ENCODE results near the gene UBE2N. TPM values are rescaled to one million over a fixed set of nuclear protein-coding genes. Genes with fewer than 3 reads are reported as not detected.
A peak's percentile ranks its signal among the peaks of the same experiment; 100 is the strongest.
"Not testable (repeated sequence)": the region's sequence is repeated elsewhere in the genome, so short reads cannot be mapped to it uniquely, and the experiment has no call there.

The UBE2N gene
- total RNA-seq, 1 experiment from 2014 or later, result 210 TPM

DNA sequence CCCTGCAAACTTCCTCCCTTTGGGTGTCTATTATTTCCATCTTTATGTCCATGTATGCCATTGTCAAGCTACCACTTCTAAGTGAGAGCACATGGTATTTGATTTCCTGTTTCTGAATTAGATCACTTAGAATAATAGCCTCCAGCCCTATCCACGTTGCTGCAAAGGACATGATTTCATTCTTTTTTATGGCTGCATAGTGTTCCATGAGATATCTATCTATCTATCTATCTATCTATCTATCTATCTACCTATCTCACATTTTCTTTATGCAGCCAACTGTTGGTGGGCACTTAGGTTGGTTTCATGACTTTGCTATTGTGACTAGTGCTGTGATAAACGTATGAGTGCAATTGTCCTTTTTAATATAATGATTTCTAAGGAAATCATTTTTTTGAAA lies 14.3 kb upstream of the UBE2N start:
- Histone ChIP-seq H3K36me3 (no peaks in the 10 kb centered on the region), H3K4me3 (no peak overlapping the region), H3K27me3 (no peaks in the 10 kb centered on the region), H3K9me3 (replicated peaks) (no peaks in the 10 kb centered on the region), H3K4me1 (no peaks in the 10 kb centered on the region), H3K27ac (no peak overlapping the region)
- no peak for DNase-seq

DNA sequence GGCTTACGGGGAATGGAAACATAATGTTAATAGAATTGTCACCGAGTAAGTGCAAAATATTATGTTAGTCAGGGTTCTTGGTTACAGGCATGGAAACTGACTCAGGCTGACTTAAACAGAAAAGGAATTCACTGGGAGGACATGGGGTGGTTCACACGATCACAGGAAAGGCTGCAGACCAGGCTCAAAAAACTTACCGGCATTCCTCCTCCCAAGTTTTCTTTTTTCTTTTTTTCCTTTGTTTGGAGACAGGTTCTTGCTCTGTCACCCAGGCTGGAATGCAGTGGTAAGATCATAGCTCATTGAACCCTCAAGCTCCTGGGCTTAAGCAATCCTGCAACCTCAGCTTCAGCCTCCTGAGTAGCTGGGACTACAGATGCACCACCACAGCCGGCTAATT lies 11.9 kb upstream of the UBE2N start:
- DNase-seq, result no peak
- no peaks in the 10 kb centered on the region for H3K27me3 ChIP-seq
- H3K4me1 ChIP-seq, result no peaks in the 10 kb centered on the region
- no peak overlapping the region for H3K4me3 ChIP-seq
- H3K27ac ChIP-seq, result no peak overlapping the region
- no peaks in the 10 kb centered on the region for H3K36me3 ChIP-seq
- no peaks in the 10 kb centered on the region for H3K9me3 ChIP-seq (replicated peaks)

DNA sequence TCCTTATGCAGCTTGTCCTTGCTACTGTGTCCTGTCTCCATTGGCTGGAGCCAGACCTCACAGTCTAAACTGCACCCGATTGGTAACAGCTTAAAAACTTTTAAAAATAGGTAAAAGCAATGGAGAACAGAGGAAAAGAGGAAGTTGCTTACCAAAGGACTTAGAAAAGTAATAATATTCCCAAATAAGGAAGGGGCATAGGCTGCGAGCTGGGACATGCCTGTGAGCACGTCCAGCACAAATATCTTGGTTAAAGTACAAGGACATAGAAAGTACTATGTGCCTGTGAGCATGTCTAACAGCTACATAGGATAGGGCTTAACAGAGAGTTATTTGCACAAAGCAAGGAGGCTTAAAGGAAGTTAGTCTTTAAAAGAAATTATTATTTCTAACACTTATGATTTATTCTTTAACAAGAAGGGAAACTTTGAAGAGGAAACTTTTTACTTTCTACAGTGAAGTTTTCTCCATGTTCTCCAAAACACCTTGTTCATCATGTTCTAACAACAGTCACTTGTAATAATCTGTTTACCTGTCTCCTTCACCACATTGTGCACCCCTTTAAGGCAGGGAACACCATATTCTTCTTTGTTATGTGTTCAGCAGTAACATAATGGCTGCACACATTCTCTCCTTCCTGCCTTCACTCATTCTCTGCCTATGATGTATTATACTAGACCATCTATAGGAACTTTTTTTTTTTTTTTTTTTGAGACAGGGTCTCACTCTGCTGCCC lies 9.8 kb upstream of the UBE2N start:
- Histone ChIP-seq H3K4me1 (no peaks in the 10 kb centered on the region), H3K27me3 (no peaks in the 10 kb centered on the region), H3K36me3 (no peaks in the 10 kb centered on the region), H3K4me3 (no peak overlapping the region), H3K27ac (no peak overlapping the region), H3K9me3 (replicated peaks) (no peaks in the 10 kb centered on the region)
- no peak for DNase-seq

DNA sequence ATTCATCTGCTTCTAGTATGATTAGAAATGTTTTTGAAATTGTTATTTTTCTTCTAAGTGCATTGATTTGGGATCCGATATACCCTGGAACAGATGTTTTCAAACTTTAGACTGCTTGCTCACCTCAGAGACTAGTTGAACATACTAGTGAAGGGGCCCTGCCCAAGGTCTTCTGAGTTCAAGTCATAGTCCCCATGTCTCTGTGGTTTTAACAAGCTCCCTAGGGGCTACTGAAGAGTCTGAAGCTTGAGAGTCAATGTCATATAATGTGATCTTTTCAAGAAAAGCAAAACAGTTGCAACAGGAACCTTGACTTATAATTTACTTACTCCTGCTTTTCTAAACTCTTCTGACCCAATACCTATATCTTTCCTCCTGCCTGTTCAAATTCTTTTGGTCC lies 7.5 kb upstream of the UBE2N start:
- no peak overlapping the region for H3K27ac ChIP-seq
- no peaks in the 10 kb centered on the region for H3K4me1 ChIP-seq
- H3K4me3 ChIP-seq, result no peak overlapping the region
- H3K9me3 ChIP-seq (replicated peaks), result no peaks in the 10 kb centered on the region
- no peaks in the 10 kb centered on the region for H3K36me3 ChIP-seq
- no peak for DNase-seq
- H3K27me3 ChIP-seq, result no peaks in the 10 kb centered on the region

DNA sequence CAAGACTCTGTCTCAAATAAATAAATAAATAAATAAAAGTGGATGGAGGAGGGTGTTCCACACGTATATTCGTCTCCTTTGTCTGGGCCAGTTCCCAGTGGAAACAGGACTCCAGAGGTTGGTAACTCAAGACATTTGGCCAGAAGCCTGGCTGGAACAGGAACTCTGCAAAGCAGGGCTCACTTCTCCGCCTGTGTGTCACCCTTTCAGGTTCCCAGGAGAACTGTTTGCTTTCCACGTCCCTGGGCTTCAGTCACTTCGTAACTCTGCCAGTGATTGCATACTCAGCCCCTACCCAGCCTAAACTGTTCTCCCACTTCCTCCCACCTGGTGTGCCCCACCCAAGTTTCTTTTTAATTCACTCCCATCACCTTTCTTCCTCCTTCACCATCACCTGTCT lies 7.0 kb upstream of the UBE2N start:
- Histone ChIP-seq H3K4me3 (no peak overlapping the region), H3K27ac (no peak overlapping the region), H3K27me3 (no peaks in the 10 kb centered on the region), H3K36me3 (no peaks in the 10 kb centered on the region), H3K4me1 (no peaks in the 10 kb centered on the region), H3K9me3 (replicated peaks) (no peaks in the 10 kb centered on the region)
- DNase-seq, result peak in 1 of 2 experiments; percentile 6

DNA sequence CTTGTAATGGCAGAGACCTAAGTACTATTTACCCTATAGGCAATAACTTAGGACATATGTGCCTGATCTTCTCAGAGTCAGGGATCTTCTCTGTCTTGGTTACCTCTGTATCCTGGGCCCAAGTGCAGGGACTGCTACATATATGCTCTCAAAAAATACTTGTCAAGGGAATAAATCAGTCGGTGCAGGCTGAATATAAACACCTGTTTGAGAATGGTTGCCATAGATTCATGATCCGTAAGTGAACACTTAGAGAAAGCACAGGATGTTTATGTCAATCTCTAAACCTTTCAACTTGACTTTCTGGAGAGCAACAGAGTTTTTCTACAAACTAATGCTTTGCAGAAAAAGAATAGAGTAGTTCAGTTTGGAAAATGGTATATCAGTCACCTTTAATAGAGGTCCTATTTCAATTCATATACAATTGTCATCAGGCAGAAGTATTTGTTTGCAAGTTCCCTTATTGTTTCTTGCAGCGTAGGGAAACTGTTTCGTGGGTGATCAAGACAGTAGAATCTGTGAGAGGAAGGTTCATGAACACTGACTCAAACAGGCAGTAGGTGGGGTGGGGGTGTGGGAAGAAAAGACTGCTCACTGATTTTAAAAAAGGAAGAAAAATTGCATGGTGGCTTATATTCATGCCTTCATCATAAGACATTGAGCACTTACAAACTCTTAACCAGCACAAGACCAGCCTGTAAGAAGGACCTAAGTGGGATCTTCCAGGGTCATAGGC lies 6.0 kb upstream of the UBE2N start:
- Histone ChIP-seq H3K27me3 (no peaks in the 10 kb centered on the region), H3K9me3 (replicated peaks) (no peaks in the 10 kb centered on the region), H3K27ac (no peak overlapping the region), H3K36me3 (no peaks in the 10 kb centered on the region), H3K4me1 (peaks cover 3% of the 10 kb centered on the region; the same call in 1 of the 2 replicates), H3K4me3 (no peak overlapping the region)
- DNase-seq, result no peak

DNA sequence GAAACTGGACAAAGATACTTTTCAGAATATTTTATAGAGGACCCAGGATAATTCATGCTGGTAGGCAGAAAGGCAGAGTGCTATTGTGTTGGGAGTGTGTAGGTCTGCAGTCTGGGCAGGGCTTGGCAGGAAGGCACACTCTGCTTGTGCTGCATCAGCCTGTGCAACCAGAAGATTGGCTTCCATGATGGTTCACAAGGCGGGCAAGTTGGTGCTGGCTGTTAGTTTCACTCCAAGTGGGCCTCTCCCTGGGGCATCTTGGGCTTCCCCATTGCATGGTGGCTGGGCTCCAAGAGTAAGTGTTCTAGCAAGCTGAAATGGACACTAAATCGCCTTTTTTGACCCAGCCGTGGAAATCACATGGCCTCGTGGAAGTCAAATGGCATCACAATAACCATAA lies 1.8 kb upstream of the UBE2N start:
- H3K27ac ChIP-seq, result no peak overlapping the region
- H3K9me3 ChIP-seq (replicated peaks), result no peaks in the 10 kb centered on the region; the same call in 1 of the 2 replicates
- peaks cover 9% of the 10 kb centered on the region for H3K4me1 ChIP-seq
- no peak overlapping the region for H3K4me3 ChIP-seq
- no peaks in the 10 kb centered on the region for H3K36me3 ChIP-seq
- no peak for DNase-seq
- H3K27me3 ChIP-seq, result no peaks in the 10 kb centered on the region

DNA sequence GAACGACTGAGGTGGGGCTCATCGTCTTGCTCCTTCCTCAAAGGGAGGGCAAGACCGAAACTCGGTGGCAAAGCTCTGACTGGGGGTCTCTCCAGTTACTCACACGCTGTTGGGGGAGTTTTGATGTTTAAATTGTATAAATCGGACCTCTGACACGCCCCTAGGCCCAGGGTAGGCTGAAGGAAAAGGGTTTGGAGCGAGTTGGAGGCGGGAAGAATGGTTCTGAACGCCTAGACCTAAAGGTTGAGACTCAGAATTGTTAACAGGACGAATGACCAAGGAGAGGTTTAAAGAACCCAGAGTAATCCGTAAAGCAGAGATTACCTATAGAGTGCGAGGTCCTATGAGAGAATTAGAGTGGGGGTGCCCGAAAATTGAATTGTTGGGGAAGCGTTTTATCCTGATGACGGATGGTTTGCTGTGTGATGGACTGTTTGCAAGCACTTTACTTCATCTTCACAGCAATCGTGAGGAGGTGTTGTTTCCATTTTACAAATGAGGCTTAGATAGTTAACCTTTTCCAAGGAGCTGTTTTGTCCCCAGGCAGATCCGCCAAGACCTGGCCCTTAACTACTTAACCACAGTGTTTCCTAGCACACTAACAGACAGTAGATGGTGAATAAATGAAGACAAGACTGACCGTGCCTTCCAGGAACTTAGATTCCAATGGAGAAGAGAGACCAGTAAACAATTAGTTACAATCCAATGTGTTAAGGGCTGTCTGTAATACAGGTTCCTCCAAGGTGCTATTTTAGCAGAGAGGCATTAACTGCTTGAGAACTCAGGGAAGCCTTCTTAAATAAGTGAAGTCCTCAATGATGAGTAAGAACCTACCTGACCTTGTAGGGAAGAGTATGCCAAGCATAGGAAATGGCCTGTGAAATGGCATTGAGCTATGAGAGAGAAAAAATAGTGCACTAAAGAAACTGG lies 929 bp upstream of the UBE2N start:
- peak in 1 of 2 experiments; percentile 13 for DNase-seq
- H3K9me3 ChIP-seq (replicated peaks), result no peaks in the 10 kb centered on the region; the same call in 1 of the 2 replicates
- peak overlapping the region; percentile 98 for H3K4me3 ChIP-seq
- peaks cover 9% of the 10 kb centered on the region for H3K4me1 ChIP-seq
- H3K36me3 ChIP-seq, result no peaks in the 10 kb centered on the region
- H3K27ac ChIP-seq, result peak overlapping the region; percentile 88
- H3K27me3 ChIP-seq, result no peaks in the 10 kb centered on the region

DNA sequence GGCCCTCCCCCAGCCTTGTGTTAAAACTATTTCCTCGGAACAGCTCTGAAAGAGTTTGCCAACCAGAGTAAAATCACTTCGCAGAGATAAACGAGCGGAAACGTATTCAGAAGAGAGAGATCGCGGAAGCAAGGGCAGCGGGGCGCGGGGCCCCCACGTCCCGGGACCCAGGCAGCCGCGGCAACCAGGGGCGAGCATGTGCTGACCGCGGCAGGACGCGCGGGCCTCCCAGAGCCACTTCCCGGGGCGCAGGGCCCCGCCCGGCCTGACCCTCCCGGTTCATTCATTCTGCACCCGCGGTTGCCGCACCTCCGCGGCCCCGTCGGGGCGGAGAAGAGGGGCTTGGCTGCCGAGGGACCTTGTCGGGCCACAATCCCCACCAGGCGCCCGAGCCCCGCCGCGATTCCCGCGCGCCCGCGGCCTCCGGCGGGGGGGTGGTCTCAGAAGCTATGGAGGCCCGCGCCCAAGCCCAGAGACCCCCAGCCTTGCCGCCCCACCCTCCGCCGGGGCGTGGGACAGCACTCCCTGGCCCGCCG lies 598 bp downstream of the UBE2N start:
- Histone ChIP-seq H3K36me3 (no peaks in the 10 kb centered on the region), H3K4me3 (peak overlapping the region; percentile 98), H3K9me3 (replicated peaks) (no peaks in the 10 kb centered on the region; the same call in 1 of the 2 replicates), H3K27ac (peak overlapping the region; percentile 88), H3K4me1 (peaks cover 9% of the 10 kb centered on the region), H3K27me3 (no peaks in the 10 kb centered on the region)
- DNase-seq, result peak; percentile 35 to 41

DNA sequence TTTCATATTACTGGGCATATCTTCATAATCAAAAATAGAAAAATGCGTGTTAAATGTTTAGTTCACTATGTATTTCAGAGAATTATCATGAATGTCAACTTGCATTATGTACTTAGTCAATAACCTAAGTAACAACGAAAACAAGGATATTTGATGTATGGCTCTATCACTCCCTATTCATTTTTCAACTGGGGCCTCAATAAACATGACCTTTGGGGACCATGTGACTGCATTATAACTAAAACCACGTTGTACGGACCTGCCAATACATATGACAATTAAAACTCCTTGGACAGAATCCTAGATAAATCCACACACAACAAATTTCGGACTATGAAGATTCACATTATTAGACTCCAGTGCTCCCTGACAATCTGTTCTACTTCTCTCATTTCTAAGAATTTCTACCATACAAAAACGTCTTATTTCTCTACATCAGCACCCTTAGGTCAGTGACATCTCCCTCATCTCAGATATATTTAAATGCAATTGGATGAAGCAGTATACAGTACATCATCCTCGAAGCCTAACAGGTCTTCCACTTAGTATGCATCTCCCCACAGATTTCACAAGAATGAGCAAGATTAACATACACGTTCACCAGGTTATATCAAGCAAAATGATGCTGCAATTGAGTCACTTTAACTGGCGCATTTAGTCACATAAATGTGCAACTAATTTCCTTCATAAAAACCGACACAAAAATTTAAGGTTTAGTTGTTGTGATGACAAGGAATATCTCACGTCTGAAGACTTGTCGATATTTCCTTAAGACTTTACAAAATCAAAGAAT lies 1.5 kb downstream of the UBE2N start:
- H3K4me3 ChIP-seq, result peak overlapping the region; percentile 98
- H3K4me1 ChIP-seq, result peaks cover 9% of the 10 kb centered on the region
- H3K27ac ChIP-seq, result peak overlapping the region; percentile 88
- no peaks in the 10 kb centered on the region for H3K27me3 ChIP-seq
- no peak for DNase-seq
- no peaks in the 10 kb centered on the region; the same call in 1 of the 2 replicates for H3K9me3 ChIP-seq (replicated peaks)
- no peaks in the 10 kb centered on the region for H3K36me3 ChIP-seq

DNA sequence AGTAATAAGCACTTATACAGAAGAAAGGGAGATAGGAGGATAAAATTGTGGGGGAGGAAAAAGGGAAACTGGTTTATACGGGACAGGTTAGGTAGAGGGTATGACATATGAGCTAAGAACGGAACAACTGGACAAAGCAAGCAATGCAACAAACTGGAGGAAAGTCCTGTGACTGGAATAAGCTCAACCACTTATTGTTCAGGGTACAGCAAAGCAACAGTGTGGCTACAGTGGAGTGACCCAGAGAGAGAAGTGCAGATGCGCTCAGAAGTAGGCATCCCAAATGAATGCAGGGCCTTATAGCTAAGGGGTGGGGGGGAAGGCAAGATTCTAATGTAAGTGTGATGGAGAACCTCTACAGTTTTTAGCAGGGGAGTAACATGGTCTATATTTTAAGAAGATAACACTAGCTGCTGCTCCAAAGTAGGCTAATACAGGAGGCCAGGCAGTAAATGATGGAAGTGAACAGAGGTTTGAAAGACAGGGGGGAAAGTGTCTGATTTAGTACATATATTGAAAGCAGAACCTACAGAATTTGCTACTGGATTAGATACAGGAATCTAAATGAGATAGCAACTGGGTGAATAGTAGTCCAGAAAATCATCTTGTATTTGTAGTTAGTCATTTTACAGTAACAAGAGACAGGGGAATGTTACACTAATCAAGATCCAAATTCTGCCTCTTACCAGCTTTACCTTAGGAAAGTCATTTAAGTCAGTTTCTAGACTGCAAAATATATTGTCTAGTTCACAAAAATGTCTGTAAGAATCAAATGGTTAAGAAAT lies 3.3 kb downstream of the UBE2N start:
- no peak overlapping the region for H3K27ac ChIP-seq
- no peaks in the 10 kb centered on the region; the same call in 1 of the 2 replicates for H3K9me3 ChIP-seq (replicated peaks)
- H3K4me3 ChIP-seq, result no peak overlapping the region
- H3K4me1 ChIP-seq, result peaks cover 9% of the 10 kb centered on the region
- no peaks in the 10 kb centered on the region for H3K27me3 ChIP-seq
- H3K36me3 ChIP-seq, result no peaks in the 10 kb centered on the region
- no peak for DNase-seq

DNA sequence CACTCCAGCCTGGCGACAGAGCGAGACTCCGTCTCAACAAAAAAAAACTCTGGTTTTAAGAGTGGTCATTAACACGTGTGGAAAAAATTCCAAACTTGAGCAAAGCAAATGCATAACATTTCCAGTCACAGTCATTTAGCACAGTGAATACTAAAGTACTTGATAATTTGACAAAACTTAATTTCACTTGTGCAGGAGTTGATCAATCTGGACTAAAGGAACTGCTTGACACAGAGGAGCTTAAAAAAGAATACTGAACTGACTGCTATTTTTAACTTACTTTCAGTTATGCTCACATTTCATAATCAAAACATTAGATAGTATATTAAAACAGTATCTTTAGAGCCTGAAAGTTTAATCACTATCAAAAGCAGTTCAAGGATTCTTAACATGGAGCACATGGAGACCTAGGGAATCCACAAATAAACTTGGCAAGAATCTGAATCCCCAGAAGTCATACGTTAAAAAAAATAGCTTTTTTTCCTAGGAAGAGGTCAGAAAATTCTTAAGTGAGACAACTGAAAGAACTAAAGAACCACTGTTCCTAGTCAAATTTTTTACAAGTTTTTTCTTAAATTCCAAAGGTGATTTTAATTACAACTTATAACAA lies 7.4 kb downstream of the UBE2N start:
- no peak overlapping the region for H3K27ac ChIP-seq
- H3K36me3 ChIP-seq, result no peaks in the 10 kb centered on the region
- H3K27me3 ChIP-seq, result no peaks in the 10 kb centered on the region
- no peaks in the 10 kb centered on the region for H3K9me3 ChIP-seq (replicated peaks)
- H3K4me1 ChIP-seq, result no peaks in the 10 kb centered on the region
- no peak for DNase-seq
- no peak overlapping the region for H3K4me3 ChIP-seq

DNA sequence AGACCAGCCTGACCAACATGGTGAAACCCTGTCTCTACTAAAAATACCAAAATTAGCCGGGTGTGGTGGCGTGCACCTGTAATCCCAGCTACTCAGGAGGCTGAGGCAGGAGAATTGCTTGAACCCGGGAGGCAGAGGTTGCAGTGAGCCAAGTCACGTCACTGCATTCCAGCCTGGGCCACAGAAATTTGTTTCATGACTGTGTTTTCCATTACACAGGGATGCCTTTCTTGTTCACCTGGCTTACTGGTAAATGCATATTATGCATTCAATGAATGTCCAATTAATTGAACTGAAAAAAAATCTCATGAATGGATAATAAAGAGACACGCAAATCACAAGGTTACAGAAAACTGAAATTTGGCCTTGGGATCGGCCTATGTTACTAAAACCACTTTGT lies 9.7 kb downstream of the UBE2N start:
- not testable (repeated sequence) for H3K36me3 ChIP-seq; H3K4me1 ChIP-seq; H3K4me3 ChIP-seq; H3K9me3 ChIP-seq (replicated peaks); DNase-seq; H3K27ac ChIP-seq; H3K27me3 ChIP-seq

Measured in SJCRH30 (cell line).